Endothelial cell of umbilical vein (primary cell): ENCODE results near the gene CHRM3.

Experiments used
- EZH2 ChIP-seq: IDR thresholded peaks from 2 replicates; pipeline ENCODE4 v1.6.1; 2012; ENCODE audit warnings: borderline replicate concordance, low read depth, mild to moderate bottlenecking, moderate library complexity, low read length, inconsistent platforms; ENCODE audit not compliant: severe bottlenecking
- JUN ChIP-seq: IDR thresholded peaks from 2 replicates; pipeline ENCODE4 v1.6.1; 2011; ENCODE audit warnings: borderline replicate concordance, low read depth; ENCODE audit not compliant: insufficient read length, insufficient read depth
- POLR2A ChIP-seq: IDR thresholded peaks from 2 replicates; pipeline ENCODE4 v1.6.1; 2012; ENCODE audit warnings: low read depth, mild to moderate bottlenecking, control low read depth, low read length
- POLR2AphosphoS5 ChIP-seq: IDR thresholded peaks from 2 replicates; pipeline ENCODE4 v1.6.1; 2012; ENCODE audit warnings: low read depth, mild to moderate bottlenecking, control low read depth, low read length, moderate library complexity; ENCODE audit not compliant: insufficient read depth
- TF ChIP-seq, protein P1 (sequence below), 2 donors: IDR thresholded peaks; 1 replicate in 1 of 2; 2 replicates in 1 of 2; pipeline ENCODE4 v1.5.1; 2011; ENCODE audit warnings: low read length in 2 of 2, mild to moderate bottlenecking in 2 of 2, moderate library complexity in 2 of 2, control low read depth in 1 of 2, inconsistent platforms in 1 of 2, low read depth in 1 of 2; ENCODE audit not compliant: insufficient read depth in 1 of 2; ENCODE audit errors: extremely low read depth in 1 of 2

DNA sequence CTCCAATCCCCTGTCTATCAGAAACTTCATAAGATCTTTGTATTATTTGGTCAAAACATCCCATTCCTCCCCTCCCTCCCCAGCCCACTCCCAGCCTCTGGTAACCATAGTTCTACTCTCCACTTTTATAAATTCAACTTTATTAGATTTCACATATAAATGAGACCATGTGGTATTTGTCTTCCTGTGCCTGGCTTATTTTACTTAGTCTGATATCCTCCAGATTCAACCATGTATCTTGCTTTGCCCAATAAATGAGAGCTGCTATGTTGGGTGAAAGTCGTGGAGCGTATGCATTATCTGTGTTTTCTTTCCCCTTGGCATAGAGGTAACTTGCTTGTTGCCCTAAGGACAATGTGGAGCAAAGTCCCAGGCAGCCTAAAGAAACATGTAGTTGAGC is 28.5 kb upstream of the CHRM3 start:
- no peak for TF ChIP-seq POLR2A
- TF ChIP-seq, protein P1, sequence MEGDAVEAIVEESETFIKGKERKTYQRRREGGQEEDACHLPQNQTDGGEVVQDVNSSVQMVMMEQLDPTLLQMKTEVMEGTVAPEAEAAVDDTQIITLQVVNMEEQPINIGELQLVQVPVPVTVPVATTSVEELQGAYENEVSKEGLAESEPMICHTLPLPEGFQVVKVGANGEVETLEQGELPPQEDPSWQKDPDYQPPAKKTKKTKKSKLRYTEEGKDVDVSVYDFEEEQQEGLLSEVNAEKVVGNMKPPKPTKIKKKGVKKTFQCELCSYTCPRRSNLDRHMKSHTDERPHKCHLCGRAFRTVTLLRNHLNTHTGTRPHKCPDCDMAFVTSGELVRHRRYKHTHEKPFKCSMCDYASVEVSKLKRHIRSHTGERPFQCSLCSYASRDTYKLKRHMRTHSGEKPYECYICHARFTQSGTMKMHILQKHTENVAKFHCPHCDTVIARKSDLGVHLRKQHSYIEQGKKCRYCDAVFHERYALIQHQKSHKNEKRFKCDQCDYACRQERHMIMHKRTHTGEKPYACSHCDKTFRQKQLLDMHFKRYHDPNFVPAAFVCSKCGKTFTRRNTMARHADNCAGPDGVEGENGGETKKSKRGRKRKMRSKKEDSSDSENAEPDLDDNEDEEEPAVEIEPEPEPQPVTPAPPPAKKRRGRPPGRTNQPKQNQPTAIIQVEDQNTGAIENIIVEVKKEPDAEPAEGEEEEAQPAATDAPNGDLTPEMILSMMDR (IDR thresholded peaks at IDR 0.05; ENCODE audit: extremely low read depth in 1 of 2, insufficient read depth in 1 of 2, low read depth in 1 of 2, low read length in 2 of 2): no peak
- TF ChIP-seq POLR2AphosphoS5: no peak
- TF ChIP-seq EZH2: no peak
- TF ChIP-seq JUN: no peak
